HG03060 (cell line): Measurements from ENCODE around the gene TBC1D32.
A peak's percentile ranks its signal among the peaks of the same experiment; 100 is the strongest.
"Not testable (repeated sequence)": the region's sequence is repeated elsewhere in the genome, so short reads cannot be mapped to it uniquely, and the experiment has no call there.

Source experiments
- ATAC-seq: cut with Tn5 transposase; IDR thresholded peaks from one replicate; pipeline ENCODE4 v1.9.1; 2021; ENCODE audit warnings: low read depth, moderate number of reproducible peaks; ENCODE audit not compliant: unreplicated experiment

TBC1D32 gene

GRCh38 chr6:121223930-121224329, 110.3 kb downstream of the TBC1D32 start:
- ATAC-seq = no peak

GRCh38 chr6:121223212-121223611, 111.1 kb downstream of the TBC1D32 start:
- ATAC-seq = no peak

GRCh38 chr6:121222656-121223055, 111.6 kb downstream of the TBC1D32 start:
- ATAC-seq = no peak

- no peak for ATAC-seq
Observed at GRCh38 chr6:121216928-121217327, 117.4 kb downstream of the TBC1D32 start.

- ATAC-seq = not testable (repeated sequence)
Observed at GRCh38 chr6:121213341-121213740, 120.9 kb downstream of the TBC1D32 start.

- no peak for ATAC-seq
Observed at GRCh38 chr6:121210943-121211342, 123.3 kb downstream of the TBC1D32 start.

GRCh38 chr6:121205569-121205968, 128.7 kb downstream of the TBC1D32 start:
- ATAC-seq = peak; percentile 60

GRCh38 chr6:121201105-121201504, 133.2 kb downstream of the TBC1D32 start:
- ATAC-seq = no peak

GRCh38 chr6:121196042-121196441, 138.2 kb downstream of the TBC1D32 start:
- ATAC-seq = not testable (repeated sequence)

GRCh38 chr6:121190122-121190521, 144.2 kb downstream of the TBC1D32 start:
- no peak for ATAC-seq

- ATAC-seq = no peak
Observed at GRCh38 chr6:121188356-121188755, 145.9 kb downstream of the TBC1D32 start.

GRCh38 chr6:121187833-121188200, 146.5 kb downstream of the TBC1D32 start:
- no peak for ATAC-seq

GRCh38 chr6:121187200-121187832, 147.0 kb downstream of the TBC1D32 start:
- ATAC-seq = no peak

- ATAC-seq = no peak
Observed at GRCh38 chr6:121183742-121184141, 150.5 kb downstream of the TBC1D32 start.

- no peak for ATAC-seq
Observed at GRCh38 chr6:121175827-121176226, 158.5 kb downstream of the TBC1D32 start.

- ATAC-seq = not testable (repeated sequence)
Observed at GRCh38 chr6:121172451-121172850, 161.8 kb downstream of the TBC1D32 start.

GRCh38 chr6:121171879-121172278, 162.4 kb downstream of the TBC1D32 start:
- ATAC-seq = no peak

GRCh38 chr6:121161886-121162285, 172.4 kb downstream of the TBC1D32 start:
- no peak for ATAC-seq

- ATAC-seq = no peak
Observed at GRCh38 chr6:121160276-121160675, 174.0 kb downstream of the TBC1D32 start.

GRCh38 chr6:121158891-121159290, 175.4 kb downstream of the TBC1D32 start:
- no peak for ATAC-seq

GRCh38 chr6:121158438-121158837, 175.8 kb downstream of the TBC1D32 start:
- no peak for ATAC-seq

- ATAC-seq = no peak
Observed at GRCh38 chr6:121157906-121158305, 176.4 kb downstream of the TBC1D32 start.

- no peak for ATAC-seq
Observed at GRCh38 chr6:121143476-121143875, 190.8 kb downstream of the TBC1D32 start.
